Sigmoid colon (tissue), 4 donors: Measurements from ENCODE around the gene STK11IP.

ENCODE experiments used
- EP300 ChIP-seq, 4 donors: sonication (generic); formaldehyde crosslinking; IDR thresholded peaks; one replicate each; pipeline ENCODE4 v1.6.1; 2017; ENCODE audit warnings: antibody characterized with exemption in 4 of 4
- POLR2AphosphoS5 ChIP-seq, 4 donors: sonication (generic); formaldehyde crosslinking; IDR thresholded peaks; one replicate each; pipeline ENCODE4 v1.6.1; 2017; ENCODE audit warnings: antibody characterized with exemption in 4 of 4
- TF ChIP-seq, protein P1 (sequence below), 4 experiments: fragments of 450-650 bp in 3 of 4; fragments of 200-600 bp in 1 of 4; IDR thresholded peaks; one replicate each; pipeline ENCODE4 v1.5.1; 2016 to 2019; ENCODE audit warnings: antibody characterized with exemption in 4 of 4, mild to moderate bottlenecking in 3 of 4, moderate library complexity in 2 of 4

DNA sequence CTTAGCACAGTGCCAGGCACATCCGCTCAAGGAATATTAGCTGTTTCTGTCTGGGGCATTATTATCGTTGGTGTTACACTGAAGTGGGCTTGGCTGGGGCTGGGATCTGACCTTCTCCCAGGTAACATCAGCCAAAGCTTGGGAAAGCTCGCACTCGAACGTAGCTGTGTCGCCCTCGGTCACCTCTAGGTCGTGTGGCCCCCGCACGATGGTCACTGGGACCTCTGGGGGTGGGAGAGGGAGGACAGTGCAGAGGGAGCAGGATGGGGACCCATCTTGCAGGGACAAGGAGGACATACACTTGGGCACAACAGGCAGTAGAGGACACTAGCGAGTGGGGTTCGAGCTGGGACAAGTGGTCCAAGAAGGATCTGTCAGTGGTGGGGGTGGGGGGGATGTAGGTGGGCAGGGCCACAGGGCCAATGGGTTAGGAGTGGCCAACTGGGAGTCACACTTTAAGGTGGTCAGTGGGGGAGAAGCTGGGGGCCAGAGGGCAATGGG is 44.1 kb upstream of the STK11IP start:
- TF ChIP-seq, protein P1, sequence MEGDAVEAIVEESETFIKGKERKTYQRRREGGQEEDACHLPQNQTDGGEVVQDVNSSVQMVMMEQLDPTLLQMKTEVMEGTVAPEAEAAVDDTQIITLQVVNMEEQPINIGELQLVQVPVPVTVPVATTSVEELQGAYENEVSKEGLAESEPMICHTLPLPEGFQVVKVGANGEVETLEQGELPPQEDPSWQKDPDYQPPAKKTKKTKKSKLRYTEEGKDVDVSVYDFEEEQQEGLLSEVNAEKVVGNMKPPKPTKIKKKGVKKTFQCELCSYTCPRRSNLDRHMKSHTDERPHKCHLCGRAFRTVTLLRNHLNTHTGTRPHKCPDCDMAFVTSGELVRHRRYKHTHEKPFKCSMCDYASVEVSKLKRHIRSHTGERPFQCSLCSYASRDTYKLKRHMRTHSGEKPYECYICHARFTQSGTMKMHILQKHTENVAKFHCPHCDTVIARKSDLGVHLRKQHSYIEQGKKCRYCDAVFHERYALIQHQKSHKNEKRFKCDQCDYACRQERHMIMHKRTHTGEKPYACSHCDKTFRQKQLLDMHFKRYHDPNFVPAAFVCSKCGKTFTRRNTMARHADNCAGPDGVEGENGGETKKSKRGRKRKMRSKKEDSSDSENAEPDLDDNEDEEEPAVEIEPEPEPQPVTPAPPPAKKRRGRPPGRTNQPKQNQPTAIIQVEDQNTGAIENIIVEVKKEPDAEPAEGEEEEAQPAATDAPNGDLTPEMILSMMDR (IDR thresholded peaks at IDR 0.05) = no peak
- TF ChIP-seq EP300 (IDR thresholded peaks at IDR 0.05) (no peak), POLR2AphosphoS5 (IDR thresholded peaks at IDR 0.05) (no peak)
